Fibroblast of skin of left biceps (primary cell): ENCODE measurements around the gene FYTTD1.
A peak's percentile ranks its signal among the peaks of the same experiment; 100 is the strongest.
"Not testable (repeated sequence)": the region's sequence is repeated elsewhere in the genome, so short reads cannot be mapped to it uniquely, and the experiment has no call there.

Experiments
- DNase-seq, 2 experiments: peaks; one replicate each; pipeline ENCODE4 v3.0.0-alpha.2; 2013; ENCODE audit warnings: low read depth in 2 of 2

FYTTD1 gene, protein sequence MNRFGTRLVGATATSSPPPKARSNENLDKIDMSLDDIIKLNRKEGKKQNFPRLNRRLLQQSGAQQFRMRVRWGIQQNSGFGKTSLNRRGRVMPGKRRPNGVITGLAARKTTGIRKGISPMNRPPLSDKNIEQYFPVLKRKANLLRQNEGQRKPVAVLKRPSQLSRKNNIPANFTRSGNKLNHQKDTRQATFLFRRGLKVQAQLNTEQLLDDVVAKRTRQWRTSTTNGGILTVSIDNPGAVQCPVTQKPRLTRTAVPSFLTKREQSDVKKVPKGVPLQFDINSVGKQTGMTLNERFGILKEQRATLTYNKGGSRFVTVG

DNA sequence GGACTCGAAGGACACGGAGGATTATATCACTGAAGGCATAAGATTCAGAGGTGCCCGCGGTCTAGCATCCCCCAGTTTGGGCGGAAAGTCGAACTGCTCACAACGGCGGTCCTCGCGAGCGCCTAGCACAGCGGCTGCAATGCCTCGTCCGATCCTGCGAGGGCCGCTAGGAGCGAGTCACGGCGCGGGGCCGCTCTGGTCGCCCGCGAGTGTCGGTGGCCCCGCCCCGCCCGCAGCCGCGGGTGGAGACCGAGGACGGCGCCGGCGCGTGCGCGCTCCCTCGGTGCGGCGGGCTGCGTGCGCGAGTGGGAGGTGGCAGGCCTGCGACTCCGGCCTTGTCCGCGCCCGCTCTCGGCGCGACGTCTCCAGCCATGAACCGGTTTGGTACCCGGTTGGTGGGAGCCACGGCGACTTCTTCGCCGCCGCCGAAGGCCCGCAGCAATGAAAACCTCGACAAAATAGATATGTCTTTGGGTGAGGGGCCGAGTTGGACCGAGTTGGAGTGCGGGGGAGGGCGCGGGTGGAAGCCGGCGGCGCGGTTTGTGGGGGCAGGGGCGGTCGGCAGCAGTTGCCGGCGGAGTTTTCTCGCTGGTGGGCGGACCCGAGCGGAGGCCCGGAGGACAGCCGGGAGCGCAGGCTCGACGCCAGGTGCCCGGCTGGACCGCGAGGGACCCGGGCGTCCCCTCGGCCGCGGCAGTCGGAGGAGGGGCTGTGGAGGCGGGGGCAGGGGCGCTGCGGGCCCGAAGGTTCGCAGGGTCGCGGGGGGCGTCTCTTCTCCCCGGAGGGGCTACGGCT is at the start of gene FYTTD1:
Gene FYTTD1 (plus strand): TSS at position 283 of the 795 bp plus-strand sequence. CDS start 89 bp downstream, at position 372.
- DNase-seq: peak; percentile 55 to 66

DNA sequence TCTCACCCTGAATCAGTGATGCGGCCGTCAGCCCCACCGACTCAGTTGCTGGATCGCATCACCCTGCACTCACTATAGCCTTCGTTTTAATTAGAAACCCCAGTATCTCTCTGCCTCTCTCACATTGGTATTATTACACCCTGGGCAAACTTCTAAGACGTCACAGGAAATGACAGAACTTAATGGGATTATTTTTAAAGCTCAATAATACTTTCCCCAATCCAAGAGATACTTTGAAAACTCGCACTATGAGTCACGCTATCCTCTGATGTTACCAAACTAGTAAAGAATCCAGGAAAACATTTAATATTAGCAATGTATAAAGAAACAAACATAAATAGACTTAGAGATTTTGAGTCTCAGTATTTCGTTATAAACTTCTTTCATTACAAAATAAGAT is 49.6 kb upstream of the FYTTD1 start:
- no peak for DNase-seq

DNA sequence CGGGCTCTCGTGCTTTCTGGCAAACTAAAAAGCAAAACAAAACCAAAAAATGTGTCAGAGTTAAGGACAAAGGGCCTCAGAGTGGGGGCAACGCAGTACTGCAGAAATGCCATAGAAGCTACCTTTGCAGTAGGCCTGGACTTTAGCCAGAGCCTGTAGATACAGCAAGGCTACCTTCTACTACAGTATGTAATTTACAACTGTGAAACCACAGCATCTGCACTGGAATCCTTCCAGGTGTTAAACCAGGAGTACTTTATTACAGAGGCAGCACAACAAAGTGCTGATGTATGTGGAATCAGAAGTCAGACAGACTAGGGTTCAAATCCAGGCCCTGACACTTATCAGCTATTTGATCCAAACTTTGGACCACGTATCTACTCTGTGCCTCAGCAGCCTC is 47.8 kb upstream of the FYTTD1 start:
- no peak for DNase-seq

DNA sequence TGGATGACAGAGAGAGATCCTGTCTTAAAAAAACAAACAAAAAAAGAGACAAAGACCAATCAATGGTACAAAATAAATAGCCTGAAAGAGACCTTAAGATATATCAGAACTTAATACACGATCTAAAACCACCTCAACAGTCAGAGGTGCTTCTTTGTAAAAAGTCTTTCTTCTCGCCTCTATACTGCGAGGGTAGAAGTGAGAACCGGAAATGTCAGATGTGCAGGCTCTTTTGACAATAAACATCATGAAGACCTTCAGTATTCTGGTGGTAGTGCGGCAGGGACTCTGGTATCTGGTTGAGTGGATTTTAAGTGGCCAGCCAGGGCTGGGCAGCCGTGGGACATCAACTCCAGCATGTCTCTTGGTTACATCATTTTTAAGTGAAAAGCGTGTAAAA is 43.0 kb upstream of the FYTTD1 start:
- DNase-seq: no peak

DNA sequence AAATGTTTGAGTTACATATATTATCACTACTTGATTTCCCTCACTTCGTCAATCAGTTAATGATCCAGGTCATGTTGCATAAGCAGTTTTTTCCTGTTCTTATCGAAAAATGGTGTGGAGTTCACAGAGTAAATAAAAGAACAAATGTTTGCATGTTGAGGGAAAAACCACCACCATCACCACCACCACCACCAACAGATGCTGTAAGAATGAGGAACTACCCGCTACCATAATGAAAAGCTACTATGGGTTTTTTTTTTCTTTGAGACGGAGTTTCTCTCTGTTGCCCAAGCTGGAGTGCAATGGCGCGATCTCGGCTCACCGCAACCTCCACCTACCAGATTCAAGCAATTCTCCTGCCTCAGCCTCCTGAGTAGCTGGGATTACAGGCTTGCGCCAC is 40.5 kb upstream of the FYTTD1 start:
- no peak for DNase-seq

DNA sequence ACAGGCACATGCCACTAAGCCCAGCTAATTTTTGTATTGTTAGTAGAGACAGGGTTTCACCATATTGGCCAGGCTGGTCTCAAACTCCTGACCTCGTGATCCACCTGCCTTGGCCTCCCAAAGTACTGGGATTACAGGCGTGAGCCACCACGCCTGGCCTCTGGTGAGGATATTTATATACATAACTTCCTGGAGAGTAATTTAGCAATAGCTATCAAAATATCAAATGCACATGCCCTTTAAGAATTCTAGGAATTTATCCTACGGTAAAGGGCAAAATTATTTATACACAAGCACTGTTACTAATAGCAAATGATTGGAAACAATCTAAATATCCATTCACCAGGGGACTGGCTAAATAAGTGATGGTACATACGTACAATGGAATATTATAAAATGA is 38.7 kb upstream of the FYTTD1 start:
- not testable (repeated sequence) for DNase-seq

DNA sequence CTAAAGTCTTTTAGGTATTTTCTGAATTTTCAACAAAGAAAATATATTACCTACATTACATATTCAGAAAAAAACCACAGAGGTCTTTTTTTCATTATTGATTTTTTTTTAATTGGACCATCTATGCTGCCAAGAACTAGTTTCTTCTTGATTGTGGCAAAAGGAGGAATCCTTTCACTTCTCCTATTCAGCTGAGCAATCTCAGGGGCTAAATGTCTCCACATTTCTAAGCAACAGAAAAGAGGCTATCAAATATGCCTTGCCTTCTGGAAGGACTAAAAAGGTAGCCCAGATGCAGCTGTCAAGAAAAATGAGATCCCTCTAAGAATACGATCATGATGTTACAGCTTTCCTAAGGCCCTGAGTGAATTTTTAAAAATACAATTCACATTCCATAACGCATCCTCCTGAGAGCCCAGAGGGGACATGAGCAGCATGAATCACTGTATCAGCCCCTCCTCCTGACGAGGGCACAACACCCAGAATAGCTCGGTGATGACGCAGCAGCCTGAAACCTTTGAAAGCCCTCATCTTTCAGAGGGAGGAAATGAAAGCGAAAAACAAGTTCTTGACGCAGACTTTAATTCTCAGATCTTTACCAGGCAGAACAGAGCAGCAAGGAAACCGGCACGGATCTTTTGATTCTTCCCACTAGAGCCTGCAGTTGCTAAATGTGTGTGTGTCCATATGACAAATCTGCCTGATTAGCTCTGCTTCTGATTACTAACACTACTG is 37.5 kb upstream of the FYTTD1 start:
- DNase-seq: peak; percentile 89 to 90

DNA sequence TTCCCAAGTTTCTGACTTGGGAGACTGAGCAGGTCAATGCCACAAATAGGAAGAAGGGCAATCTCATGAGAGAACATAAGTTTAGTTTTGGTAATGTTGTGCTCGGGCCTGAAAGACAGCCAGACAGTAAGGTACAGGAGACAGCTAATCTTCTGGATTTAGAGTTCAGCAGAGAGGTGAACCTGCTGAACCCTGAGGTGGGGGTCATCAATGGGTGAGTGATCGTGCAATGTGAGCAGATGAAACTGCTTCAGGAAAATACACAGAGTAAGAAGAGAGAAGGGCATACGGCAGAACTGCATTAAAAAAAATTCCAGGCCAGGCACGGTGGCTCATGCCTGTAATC is 36.2 kb upstream of the FYTTD1 start:
- no peak for DNase-seq

DNA sequence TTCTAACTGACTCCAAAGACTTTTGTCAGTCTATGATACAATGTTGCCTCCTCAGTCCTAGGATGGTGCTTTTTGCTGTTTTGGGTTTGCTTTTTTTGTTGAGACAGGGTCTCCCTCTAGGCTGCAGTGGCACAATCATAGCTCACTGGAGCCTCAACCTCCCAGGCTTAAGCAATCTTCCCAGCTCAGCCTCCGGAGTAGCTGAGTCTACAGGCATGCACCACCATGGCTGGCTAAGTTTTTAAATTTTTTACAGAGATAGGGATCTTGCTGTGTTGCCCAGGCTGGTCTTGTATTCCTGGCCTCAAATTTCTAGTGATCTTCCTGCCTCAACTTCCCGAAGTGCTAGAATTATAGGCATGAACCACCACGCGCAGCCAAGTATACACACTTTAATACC is 35.4 kb upstream of the FYTTD1 start:
- no peak for DNase-seq

DNA sequence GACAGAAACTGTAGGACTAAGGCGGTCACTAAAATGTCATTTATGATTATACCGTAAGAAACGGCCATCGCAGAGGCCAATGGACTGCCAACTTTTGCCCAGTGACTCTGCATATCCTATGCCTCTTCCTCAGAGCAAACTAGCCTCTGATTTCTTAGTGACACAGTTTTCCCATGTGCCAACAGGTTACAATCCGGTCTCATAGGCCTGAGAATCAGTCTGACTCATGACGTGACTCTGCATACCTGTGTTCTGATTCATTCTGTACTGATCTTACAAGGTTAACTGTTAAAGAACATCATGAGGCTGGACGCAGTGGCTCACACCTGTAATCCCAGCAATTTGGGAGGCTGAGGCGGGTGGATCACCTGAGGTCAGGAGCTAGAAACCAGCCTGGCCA is 30.8 kb upstream of the FYTTD1 start:
- DNase-seq: no peak

DNA sequence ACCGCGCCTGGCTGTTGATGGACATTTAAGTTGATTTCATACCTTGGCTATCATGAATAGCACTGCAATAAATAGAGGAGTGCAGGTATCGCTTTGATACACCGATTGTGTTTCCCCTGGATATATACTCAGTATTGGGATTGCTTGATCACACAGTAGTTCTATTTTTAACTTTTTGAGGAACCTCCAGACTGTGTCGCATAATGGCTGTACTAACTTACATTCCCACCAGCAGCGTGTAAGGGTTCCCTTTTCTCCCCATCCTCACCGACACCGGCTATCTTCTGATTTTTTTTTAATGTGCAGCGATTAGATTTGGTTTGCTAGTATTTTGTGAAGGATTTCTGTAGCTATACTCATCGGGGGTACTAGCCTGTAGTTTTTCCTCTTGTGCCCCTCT is 29.0 kb upstream of the FYTTD1 start:
- no peak for DNase-seq

DNA sequence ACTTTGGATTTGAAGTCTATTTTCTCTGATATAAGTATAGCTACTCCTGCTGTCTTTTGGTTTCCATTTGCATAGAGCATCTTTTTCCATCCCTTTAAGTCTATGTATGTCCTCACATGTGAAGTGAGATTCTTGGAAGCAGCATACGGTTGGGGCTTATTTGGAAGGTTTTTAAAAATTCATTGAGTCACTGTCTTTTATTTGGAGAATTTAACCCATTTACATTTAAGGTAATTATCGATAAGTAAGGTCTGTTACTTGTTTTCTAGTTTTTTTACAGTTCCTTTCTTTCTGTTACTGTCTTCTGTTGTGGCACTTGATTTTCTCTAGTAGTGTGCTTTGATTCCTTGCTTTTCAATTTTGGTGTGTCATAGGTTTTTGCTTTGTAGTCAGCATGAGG is 26.9 kb upstream of the FYTTD1 start:
- no peak for DNase-seq

DNA sequence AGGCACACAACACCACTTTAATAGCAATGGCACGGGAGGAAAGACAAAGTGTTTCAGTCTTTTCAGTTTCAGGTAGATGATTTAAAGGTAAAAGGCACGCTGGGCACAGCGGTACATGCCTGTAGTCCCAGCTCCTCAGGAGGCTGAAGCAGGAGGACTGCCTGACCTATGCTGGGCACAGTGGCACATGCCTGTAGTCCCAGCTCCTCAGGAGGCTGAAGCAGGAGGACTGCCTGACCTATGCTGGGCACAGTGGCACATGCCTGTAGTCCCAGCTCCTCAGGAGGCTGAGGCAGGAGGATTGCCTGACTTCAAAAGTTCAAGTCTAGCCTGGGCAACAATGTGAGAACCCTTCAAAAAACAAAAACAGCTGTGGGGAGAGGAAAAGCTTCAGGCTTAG is 21.8 kb upstream of the FYTTD1 start:
- not testable (repeated sequence) for DNase-seq

DNA sequence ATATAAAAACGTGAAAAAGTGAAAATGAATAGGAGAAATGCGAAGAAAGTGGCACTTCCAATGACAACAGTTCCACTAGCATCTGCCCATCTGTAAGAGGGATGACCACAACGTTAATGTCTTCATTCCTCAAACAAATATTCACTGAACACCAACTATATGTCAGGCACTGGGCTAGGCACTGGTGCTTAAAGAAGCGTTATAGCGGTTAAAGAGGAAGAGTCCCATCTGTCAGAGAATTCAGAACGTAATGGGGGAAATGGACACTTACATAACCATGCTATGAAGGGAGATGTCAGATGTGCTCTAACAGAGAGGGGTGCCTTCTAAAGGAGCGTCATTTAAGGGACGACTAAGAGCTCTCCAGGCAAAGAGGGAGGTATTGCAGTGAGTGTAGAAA is 21.2 kb upstream of the FYTTD1 start:
- no peak for DNase-seq

DNA sequence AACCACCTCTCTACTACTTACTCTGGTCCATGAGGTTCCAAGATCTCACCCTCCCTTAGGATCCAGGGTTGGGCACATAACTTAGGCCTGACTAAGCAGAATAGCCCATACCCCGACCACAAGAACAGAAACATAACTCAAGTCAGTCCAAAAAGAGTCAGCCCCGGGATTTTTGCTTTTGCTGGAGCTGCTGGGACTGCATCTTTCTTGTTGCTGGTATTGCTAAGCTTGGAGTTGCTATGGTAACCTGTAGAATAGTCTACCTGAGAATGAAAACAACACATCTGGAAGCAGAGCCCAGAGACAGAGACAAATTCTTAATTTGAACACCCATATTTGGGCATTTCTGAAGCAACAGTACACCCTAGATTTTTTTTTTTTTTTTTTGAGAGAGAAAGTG is 19.5 kb upstream of the FYTTD1 start:
- DNase-seq: peak in 1 of 2 experiments; percentile 42

DNA sequence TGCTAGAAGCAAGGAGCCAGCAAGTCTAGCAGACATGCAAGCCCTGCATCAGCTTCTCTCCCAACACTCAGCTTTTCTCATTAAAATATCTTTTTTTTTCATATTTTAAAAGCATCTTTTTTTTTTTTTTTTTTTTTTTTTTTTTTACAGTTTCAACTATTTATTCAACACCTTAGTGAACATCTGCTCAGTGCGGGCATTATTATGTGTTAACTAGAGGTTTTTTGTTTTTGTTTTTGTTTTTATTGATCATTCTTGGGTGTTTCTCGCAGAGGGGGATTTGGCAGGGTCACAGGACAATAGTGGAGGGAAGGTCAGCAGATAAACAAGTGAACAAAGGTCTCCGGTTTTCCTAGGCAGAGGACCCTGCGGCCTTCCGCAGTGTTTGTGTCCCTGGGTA is 18.9 kb upstream of the FYTTD1 start:
- DNase-seq: not testable (repeated sequence)

DNA sequence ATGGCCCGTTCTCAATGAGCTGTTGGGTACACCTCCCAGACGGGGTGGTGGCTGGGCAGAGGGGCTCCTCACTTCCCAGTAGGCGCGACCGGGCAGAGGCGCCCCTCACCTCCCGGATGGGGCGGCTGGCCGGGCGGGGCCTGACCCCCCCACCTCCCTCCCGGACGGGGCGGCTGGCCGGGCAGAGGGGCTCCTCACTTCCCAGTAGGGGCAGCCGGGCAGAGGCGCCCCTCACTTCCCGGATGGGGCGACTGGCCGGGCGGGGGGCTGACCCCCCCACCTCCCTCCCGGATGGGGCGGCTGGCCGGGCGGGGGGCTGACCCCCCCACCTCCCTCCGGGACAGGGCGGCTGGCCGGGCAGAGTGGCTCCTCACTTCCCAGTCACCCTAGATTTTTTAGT is 18.2 kb upstream of the FYTTD1 start:
- DNase-seq: not testable (repeated sequence)

DNA sequence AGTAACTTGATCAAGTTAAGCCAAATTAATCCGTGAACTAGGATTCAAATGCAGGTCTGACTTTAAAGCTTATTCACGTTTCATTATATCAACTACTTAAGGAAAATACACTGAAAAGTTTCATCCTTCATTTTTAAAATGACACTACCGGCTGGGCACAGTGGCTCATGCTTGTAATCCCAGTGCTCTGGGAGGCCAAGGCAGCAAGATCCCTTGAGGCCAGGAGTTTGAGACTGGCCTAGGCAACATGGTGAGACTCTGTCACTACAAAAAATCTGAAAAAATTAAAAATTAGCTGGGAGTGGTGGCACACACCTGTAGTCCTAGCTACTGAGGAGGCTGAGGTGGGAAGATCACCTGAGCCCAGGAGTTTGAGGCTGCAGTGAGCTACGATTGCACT is 16.6 kb upstream of the FYTTD1 start:
- DNase-seq: no peak

DNA sequence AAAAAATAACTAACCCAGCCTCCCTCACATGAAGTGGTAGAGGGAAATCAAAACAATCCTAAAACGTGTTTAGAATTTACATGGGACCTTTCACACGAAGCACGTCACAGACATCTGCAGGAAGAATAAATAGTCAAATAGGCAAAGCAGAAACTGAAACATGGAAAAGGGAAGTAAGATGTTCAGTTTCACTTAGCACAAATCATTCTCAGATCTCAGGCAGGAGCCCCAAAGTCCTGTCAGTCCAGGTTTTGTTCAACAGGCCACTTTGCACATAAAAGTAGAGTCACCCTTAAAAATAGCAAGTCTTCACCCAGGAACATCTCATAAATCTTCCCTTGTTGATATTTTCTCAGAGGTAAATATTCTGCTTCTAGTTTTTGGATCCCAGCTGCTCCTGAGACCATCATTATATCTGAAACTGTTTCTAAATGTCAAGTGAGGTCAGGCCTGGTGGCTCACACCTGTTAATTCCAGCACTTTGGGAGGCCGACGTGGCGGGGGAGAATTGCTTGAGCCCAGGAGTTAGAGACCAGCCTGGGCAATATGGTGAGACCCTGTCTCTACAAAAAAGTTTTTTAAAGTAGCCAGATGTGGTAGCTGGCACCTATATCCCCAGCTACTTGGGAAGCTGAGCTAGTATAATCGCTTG is 14.9 kb upstream of the FYTTD1 start:
- no peak for DNase-seq

DNA sequence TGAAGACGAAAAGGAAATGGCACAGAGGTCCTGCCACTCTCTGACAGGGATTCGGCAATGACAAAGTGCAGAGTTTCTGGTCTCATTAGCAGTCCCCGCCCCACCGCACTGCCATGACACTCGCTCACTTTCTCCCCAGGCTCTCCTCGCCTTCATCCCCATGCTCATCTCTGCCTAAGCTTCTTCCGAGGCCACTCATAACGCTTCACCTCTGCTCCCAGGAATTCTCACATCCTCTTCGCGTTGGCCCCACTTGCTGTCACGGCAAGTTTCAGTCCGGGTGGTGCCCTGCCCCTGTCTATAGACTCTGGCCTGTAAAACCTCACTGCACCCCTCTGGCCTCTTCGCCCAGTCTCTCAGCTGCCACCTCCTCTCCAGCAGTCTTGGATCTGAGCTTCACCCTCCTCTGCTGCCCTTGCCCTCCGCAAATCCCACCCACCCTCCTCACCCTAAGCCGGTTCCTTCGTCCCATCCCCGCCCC is 13.6 kb upstream of the FYTTD1 start:
- no peak for DNase-seq

DNA sequence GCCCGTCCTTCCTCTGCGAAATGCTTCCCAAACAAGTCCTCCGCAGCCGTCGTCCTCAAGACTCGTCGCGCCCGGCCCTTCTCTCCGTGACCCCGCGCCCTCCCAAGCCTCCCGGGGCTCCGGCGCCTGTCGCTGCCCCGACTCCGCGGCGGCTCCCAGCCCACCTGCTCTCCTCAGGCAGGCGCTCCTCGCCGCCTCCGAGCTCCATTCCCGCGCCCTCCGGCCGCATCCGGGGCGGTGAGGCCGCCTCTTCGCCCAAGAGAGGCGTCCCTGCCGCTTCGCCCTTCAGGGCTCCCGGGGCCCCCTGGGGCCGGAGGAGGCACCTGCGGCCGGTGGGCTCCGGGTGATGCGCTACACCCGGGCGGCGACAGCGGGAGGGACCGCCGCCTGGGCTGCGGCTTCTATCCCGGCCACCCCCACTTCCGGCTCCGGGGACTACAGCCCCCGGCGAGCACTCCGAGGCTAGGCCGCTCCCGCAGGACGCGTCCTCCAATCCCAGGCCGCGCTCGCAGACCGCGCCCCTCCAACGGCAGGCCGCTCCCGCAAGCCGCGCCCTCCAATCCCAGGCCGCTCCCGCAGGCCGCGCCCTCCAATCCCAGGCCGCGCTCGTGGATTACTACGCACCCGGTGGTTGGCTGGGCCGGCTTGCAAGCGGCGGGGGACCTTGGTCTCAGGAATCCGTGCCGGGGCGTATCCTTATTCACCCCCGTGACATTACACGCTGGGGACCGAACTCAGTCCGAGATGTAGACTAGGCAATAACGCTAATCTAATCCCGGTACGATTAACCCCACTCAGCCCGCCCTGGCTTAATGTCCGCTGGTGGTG is 13.0 kb upstream of the FYTTD1 start, which contains the start of gene RUBCN:
Gene RUBCN (minus strand): TSS at position 414 of the 828 bp plus-strand sequence. CDS start 185 bp downstream, at position 229.
- DNase-seq: peak; percentile 76
